Bronchial epithelial cell (primary cell): ENCODE data around the gene UPP1. TPM values are rescaled to one million over a fixed set of nuclear protein-coding genes. Genes with fewer than 3 reads are reported as not detected.
"Not testable (repeated sequence)": the region's sequence is repeated elsewhere in the genome, so short reads cannot be mapped to it uniquely, and the experiment has no call there.

ENCODE experiments used
- DNase-seq: peaks from one replicate; pipeline ENCODE4 v3.0.0-alpha.2; 2010; ENCODE audit warnings: low read depth
- FAIRE-seq: peaks from 2 replicates; lab custom pipeline; 2011; peaks lifted over from hg19 to GRCh38; lab: Jason Lieb, UNC
- H3K27me3 ChIP-seq: 2 replicates; pipeline ENCODE4 v1.5.1; 2011; ENCODE audit warnings: low read length; ENCODE audit not compliant: control insufficient read depth, insufficient read depth
- H3K36me3 ChIP-seq: 2 replicates; pipeline ENCODE4 v1.5.1; 2011; ENCODE audit warnings: low read length; ENCODE audit not compliant: control insufficient read depth, insufficient read depth
- H3K4me3 ChIP-seq: 2 replicates; pipeline ENCODE4 v1.5.1; 2011; ENCODE audit warnings: mild to moderate bottlenecking, low read depth, low read length, control low read depth
- total RNA-seq: library from RNA; depleted of rRNA; stranded (reverse); fragments of >200 nt; gene quantifications from 2 replicates; pipeline ENCODE4 v1.2.1, GENCODE V29; 2014
- TF ChIP-seq, protein P1 (sequence below): IDR thresholded peaks from 2 replicates; pipeline ENCODE4 v1.5.1; 2011; ENCODE audit warnings: mild to moderate bottlenecking, moderate library complexity, low read length, control low read depth, inconsistent platforms; ENCODE audit not compliant: insufficient read depth, severe bottlenecking

The UPP1 gene
- total RNA-seq, 1 donor from 2014 or later, result 762 TPM

DNA sequence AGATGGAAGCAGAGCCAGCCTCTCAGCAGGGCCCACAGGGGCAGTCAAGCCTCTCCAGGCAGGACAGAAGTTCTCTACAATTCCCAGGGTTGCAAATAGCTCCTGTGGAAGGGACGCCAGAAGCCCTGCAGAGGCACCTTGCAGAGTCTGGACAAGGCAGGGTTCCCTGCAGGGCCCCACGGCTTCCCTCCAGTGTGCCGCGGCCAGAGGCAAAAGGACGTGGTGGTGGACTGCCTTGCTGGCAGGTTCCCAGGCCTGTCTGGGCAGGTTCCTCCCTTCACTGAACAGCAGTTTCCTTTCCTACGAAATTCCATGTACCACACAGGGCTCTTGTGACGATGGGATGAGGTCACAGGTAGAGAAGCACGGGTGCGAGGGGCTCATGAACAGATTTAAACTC, 25.1 kb downstream of the UPP1 start:
- DNase-seq, result peak; percentile 53
- Histone ChIP-seq H3K4me3 (no peak overlapping the region), H3K27me3 (no peaks in the 10 kb centered on the region), H3K36me3 (no peaks in the 10 kb centered on the region)
- TF ChIP-seq, protein P1, sequence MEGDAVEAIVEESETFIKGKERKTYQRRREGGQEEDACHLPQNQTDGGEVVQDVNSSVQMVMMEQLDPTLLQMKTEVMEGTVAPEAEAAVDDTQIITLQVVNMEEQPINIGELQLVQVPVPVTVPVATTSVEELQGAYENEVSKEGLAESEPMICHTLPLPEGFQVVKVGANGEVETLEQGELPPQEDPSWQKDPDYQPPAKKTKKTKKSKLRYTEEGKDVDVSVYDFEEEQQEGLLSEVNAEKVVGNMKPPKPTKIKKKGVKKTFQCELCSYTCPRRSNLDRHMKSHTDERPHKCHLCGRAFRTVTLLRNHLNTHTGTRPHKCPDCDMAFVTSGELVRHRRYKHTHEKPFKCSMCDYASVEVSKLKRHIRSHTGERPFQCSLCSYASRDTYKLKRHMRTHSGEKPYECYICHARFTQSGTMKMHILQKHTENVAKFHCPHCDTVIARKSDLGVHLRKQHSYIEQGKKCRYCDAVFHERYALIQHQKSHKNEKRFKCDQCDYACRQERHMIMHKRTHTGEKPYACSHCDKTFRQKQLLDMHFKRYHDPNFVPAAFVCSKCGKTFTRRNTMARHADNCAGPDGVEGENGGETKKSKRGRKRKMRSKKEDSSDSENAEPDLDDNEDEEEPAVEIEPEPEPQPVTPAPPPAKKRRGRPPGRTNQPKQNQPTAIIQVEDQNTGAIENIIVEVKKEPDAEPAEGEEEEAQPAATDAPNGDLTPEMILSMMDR, result no peak
- no peak for FAIRE-seq

DNA sequence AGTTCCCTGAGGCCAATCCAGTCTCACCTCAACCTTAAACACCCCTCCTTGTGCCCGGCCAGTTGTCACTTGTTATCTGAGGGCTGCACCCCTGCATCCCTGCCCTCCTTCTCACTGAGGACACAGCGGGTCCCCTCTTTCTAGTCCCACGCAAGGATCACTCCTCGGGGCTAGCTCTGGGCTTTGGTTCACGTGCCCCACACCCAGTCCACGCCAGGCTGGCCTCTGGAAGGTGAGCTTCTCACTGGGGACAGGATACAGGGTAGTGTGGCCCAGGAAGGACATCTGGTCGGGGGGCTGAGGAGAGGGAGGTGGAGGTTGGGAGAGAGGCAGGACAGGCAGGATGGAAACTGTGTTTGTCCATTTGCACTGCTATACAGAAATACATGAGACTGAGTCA, 25.5 kb downstream of the UPP1 start:
- H3K4me3 ChIP-seq, result no peak overlapping the region
- H3K27me3 ChIP-seq, result no peaks in the 10 kb centered on the region
- DNase-seq (no peak), FAIRE-seq (no peak)
- TF ChIP-seq, protein P1, result no peak
- no peaks in the 10 kb centered on the region for H3K36me3 ChIP-seq

DNA sequence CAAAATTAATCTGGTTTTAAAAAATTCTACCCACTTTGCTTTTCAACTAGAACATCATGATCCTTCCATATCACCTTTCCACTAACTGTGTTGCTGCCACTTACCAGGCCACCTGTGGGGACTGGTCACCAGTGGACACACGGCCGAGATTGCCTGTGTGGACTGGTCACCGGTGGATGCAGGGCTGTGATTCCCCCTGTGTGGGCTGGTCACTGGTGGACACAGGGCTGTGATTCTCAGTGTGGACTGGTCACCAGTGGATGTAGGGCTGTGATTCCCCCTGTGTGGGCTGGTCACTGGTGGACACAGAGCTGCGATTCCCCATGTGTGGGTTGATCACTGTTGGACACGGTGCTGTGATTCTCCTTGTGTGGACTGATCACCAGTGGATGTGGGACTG, 27.0 kb downstream of the UPP1 start:
- Histone ChIP-seq H3K27me3 (no peaks in the 10 kb centered on the region), H3K36me3 (no peaks in the 10 kb centered on the region), H3K4me3 (no peak overlapping the region)
- TF ChIP-seq, protein P1, result no peak
- DNase-seq (no peak), FAIRE-seq (peak; percentile 91)

DNA sequence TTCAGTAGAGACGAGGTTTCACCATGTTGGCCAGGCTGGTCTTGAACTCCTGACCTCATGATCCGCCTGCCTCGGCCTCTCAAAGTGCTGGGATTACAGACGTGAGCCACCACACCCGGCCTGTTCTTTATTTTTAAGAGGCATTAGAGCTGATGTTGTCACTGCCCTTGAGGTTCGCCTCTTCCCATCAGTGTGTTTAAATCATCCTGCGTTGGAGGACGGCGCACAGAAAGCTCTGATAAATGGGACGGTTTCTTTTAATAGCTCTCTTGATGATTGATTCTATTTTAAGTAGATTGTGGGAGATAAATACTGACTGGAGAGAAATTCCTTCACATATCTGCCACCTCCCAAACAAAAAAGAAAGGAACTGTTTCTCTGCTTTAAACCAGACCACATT, 29.0 kb downstream of the UPP1 start:
- no peak for FAIRE-seq

DNA sequence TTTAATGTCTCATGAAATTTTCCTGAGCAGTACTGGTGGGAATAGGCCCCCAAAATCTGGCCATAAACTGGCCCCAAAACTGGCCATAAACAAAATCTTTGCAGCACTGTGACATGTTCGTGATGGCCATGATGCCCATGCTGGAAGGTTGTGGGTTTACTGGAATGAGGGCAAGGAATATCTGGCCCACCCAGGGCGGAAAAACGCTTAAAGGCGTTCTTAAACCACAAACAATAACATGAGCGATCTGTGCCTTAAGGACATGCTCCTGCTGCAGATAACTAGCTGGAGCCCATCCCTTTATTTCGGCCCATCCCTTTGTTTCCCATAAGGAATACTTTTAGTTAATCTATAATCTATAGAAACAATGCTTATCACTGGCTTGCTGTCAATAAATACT, 31.5 kb downstream of the UPP1 start:
- H3K27me3 ChIP-seq, FAIRE-seq, DNase-seq, H3K36me3 ChIP-seq, H3K4me3 ChIP-seq: not testable (repeated sequence)

More for the DNA sequence above, 29.0 kb downstream of the UPP1 start:
- H3K27me3 ChIP-seq, result no peaks in the 10 kb centered on the region
- H3K36me3 ChIP-seq, result no peaks in the 10 kb centered on the region
- DNase-seq, result no peak
- no peak overlapping the region for H3K4me3 ChIP-seq
- TF ChIP-seq, protein P1, result no peak

DNA sequence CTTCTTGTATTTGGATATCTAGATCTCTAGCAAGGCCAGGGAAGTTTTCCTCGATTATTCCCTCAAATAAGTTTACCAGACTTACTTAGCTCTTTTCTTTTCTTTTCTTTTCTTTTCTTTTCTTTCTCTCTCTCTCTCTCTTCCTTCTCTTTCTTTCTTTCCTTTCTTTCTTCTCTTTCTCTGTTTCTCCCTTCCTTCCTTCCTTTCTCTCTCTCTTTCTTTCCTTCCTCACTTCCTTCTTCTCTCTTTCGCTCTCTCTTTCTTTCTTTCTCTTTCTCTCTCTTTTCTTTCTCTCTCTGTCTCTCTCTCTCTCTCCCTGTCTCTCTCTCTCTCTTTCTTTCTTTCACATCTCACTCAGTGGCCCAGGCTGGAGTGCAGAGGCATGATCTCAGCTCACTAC, 37.0 kb downstream of the UPP1 start:
- no peak for DNase-seq
- no peaks in the 10 kb centered on the region for H3K36me3 ChIP-seq
- no peak overlapping the region for H3K4me3 ChIP-seq
- TF ChIP-seq, protein P1, result no peak
- no peaks in the 10 kb centered on the region for H3K27me3 ChIP-seq
- FAIRE-seq, result no peak
